Cardiac muscle cell (in vitro differentiated cells and primary cell): ENCODE measurements around the gene TTC36. TPM values are rescaled to one million over a fixed set of nuclear protein-coding genes. Genes with fewer than 3 reads are reported as not detected.

ENCODE experiments used
- DNase-seq, 2 donors: peaks; one replicate each; pipeline versions ENCODE4 v3.0.0 to v3.0.0-alpha.2; 2010 to 2017; ENCODE audit warnings: low read depth in 1 of 2, low spot score in 1 of 2
- H3K27ac ChIP-seq: fragments of 200-600 bp; sonication (generic); 2 replicates; pipeline ENCODE4 v1.5.1; 2016
- H3K27me3 ChIP-seq: fragments of 200-600 bp; sonication (generic); 2 replicates; pipeline ENCODE4 v1.6.0; 2016; ENCODE audit warnings: control low read depth
- H3K36me3 ChIP-seq: fragments of 200-600 bp; sonication (generic); 2 replicates; pipeline ENCODE4 v1.5.1; 2016; ENCODE audit warnings: control low read depth
- H3K4me1 ChIP-seq: fragments of 200-600 bp; sonication (generic); 2 replicates; pipeline ENCODE4 v1.8.1; 2017; ENCODE audit warnings: low read depth, mild to moderate bottlenecking, mixed run types
- H3K4me3 ChIP-seq: fragments of 200-600 bp; sonication (generic); 2 replicates; pipeline ENCODE4 v1.5.1; 2016; ENCODE audit warnings: mild to moderate bottlenecking
- H3K9me3 ChIP-seq: fragments of 200-600 bp; sonication (generic); 2 replicates; pipeline ENCODE4 v1.5.1; 2017; ENCODE audit warnings: low read depth, mild to moderate bottlenecking, control low read depth
- polyA plus RNA-seq: library from polyadenylated mRNA; unstranded; fragments of >200 nt; fragmentation: Nextera tagmentation; extraction: Ambion mirVana; gene quantifications from 2 replicates; pipeline ENCODE4 v1.2.1, GENCODE V29; 2016
- total RNA-seq: library from RNA; depleted of rRNA; stranded (reverse); fragments of >200 nt; gene quantifications from 2 replicates; pipeline ENCODE4 v1.2.3, GENCODE V29; 2016
- TF ChIP-seq, protein P1 (sequence below): IDR thresholded peaks from 2 replicates; pipeline ENCODE4 v1.5.1; 2012; ENCODE audit warnings: low read depth, mild to moderate bottlenecking, low read length

TTC36 gene
- total and polyA plus RNA-seq, 2 experiments from 2014 or later: 5.6 to 8.2 TPM

DNA sequence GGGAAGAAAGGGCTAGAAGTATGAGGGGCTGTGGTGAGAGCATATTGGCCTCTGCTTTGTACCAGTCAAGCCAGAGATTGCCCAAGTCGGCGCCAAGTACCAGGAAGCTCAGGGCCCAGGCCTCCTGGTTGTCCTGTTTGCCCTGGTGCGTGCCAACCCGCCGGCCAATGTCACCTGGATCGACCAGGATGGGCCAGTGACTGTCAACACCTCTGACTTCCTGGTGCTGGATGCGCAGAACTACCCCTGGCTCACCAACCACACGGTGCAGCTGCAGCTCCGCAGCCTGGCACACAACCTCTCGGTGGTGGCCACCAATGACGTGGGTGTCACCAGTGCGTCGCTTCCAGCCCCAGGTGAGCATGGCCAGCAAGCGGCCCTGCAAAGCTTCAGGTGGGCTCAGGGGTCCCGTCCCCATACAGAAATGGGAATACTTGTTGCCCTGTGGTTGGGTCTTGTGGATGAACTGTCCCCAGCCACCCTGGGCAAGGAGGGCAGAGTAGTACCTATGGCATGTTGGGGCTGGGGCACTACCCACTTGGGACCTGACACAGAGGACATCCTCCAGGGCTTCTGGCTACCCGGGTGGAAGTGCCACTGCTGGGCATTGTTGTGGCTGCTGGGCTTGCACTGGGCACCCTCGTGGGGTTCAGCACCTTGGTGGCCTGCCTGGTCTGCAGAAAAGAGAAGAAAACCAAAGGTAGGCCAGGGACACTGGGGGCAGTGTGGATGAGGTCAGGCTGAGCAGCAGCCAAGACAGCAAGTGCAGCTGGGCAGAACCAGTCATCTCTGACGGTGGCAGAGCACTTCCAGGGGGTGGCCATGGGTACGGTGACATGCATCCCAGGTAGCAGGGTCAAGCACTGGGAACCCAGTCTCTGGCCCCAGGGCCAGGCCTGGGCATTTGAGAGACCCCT, 5.8 kb downstream of the TTC36 start:
- no peaks in the 10 kb centered on the region for H3K9me3 ChIP-seq
- H3K27ac ChIP-seq: no peak overlapping the region
- no peak overlapping the region for H3K4me3 ChIP-seq
- TF ChIP-seq, protein P1, sequence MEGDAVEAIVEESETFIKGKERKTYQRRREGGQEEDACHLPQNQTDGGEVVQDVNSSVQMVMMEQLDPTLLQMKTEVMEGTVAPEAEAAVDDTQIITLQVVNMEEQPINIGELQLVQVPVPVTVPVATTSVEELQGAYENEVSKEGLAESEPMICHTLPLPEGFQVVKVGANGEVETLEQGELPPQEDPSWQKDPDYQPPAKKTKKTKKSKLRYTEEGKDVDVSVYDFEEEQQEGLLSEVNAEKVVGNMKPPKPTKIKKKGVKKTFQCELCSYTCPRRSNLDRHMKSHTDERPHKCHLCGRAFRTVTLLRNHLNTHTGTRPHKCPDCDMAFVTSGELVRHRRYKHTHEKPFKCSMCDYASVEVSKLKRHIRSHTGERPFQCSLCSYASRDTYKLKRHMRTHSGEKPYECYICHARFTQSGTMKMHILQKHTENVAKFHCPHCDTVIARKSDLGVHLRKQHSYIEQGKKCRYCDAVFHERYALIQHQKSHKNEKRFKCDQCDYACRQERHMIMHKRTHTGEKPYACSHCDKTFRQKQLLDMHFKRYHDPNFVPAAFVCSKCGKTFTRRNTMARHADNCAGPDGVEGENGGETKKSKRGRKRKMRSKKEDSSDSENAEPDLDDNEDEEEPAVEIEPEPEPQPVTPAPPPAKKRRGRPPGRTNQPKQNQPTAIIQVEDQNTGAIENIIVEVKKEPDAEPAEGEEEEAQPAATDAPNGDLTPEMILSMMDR: no peak
- H3K27me3 ChIP-seq: no peaks in the 10 kb centered on the region
- no peaks in the 10 kb centered on the region for H3K4me1 ChIP-seq
- no peaks in the 10 kb centered on the region for H3K36me3 ChIP-seq
- no peak for DNase-seq

DNA sequence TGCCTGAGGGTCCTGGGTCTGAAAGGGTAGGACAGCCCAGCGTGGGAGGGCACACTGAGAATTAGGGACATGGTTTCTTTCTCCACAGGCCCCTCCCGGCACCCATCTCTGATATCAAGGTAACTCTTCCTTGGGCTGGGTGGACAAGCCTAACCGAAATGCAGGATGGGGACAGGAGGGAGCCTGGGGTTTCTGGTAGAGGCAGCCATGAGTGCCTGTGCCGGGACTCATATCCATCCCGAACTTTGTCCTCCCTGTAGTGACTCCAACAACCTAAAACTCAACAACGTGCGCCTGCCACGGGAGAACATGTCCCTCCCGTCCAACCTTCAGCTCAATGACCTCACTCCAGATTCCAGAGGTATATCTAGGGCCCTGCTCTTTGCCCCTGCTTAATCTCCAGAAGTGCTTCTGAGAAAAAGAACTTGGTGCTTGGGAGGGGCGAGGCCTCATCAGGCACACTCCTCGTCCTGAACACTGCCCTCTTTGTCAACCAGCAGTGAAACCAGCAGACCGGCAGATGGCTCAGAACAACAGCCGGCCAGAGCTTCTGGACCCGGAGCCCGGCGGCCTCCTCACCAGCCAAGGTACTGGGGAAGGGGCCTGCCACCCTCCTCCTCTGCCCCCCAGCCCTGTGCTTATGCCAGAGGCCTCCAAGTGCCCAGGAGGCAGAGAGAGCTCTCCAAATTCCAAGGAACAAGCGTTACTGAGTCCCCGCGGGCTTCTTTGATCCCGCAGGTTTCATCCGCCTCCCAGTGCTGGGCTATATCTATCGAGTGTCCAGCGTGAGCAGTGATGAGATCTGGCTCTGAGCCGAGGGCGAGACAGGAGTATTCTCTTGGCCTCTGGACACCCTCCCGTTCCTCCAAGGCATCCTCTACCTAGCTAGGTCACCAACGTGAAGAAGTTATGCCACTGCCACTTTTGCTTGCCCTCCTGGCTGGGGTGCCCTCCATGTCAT, 6.8 kb downstream of the TTC36 start:
- Histone ChIP-seq H3K27ac (no peak overlapping the region), H3K4me3 (no peak overlapping the region), H3K27me3 (no peaks in the 10 kb centered on the region), H3K4me1 (no peaks in the 10 kb centered on the region), H3K9me3 (no peaks in the 10 kb centered on the region), H3K36me3 (no peaks in the 10 kb centered on the region)
- no peak for DNase-seq
- TF ChIP-seq, protein P1: no peak

DNA sequence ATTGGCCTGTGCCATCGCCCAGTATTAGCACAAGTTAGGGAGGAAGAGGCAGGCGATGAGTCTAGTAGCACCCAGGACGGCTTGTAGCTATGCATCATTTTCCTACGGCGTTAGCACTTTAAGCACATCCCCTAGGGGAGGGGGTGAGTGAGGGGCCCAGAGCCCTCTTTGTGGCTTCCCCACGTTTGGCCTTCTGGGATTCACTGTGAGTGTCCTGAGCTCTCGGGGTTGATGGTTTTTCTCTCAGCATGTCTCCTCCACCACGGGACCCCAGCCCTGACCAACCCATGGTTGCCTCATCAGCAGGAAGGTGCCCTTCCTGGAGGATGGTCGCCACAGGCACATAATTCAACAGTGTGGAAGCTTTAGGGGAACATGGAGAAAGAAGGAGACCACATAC, 8.0 kb downstream of the TTC36 start:
- no peaks in the 10 kb centered on the region for H3K4me1 ChIP-seq
- TF ChIP-seq, protein P1: no peak
- no peaks in the 10 kb centered on the region for H3K9me3 ChIP-seq

DNA sequence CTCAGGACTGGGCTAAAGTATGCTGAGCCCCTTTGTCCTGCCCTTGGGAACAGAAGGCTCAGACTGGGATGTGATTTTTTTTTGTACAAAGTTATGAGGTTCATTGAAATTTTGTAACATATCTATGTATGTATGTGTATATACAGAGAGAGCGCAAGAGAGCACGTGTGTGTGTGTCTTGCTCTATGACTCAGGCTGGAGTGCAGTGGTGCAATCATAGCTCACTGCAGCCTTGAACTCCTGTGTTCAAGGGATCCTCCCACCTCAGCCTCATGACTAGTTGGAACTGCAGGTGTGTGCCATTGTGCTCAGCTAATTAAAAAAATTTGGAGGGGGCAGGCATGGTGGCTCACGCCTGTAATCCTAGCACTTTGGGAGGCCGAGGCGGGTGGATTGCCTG, 9.5 kb downstream of the TTC36 start:
- no peaks in the 10 kb centered on the region for H3K36me3 ChIP-seq
- TF ChIP-seq, protein P1: no peak
- no peak overlapping the region for H3K27ac ChIP-seq
- no peaks in the 10 kb centered on the region for H3K27me3 ChIP-seq
- H3K4me3 ChIP-seq: no peak overlapping the region
- H3K4me1 ChIP-seq: no peaks in the 10 kb centered on the region
- no peak for DNase-seq
- no peaks in the 10 kb centered on the region for H3K9me3 ChIP-seq

More for the DNA sequence above, 8.0 kb downstream of the TTC36 start:
- no peak for DNase-seq
- Histone ChIP-seq H3K27ac (no peak overlapping the region), H3K27me3 (no peaks in the 10 kb centered on the region), H3K36me3 (no peaks in the 10 kb centered on the region), H3K4me3 (no peak overlapping the region)

DNA sequence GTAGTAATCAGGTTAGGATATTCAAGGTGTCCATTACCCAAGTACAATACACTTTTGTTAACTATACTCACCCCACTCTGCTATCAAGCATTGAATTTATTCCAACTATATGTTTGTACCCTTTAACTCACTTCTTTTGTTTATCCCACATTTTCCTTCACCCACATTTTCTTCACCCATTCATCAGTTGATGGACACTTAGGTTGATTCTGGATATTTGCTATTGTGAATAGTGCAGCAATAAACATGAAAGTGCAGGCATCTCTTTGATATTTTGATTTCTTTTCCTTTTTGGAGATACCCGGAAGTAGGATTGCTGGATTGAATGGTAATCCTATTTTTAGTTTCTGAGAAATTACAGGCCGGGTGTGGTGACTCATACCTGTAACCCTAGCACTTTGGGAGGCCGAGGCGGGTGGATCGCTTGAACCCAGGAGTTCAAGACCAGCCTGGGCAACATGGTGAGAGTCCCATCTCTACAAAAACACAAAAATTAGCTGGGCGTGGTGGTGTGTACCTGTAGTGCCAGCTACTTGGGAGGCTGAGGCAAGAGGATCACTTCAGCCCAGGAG, 10.2 kb downstream of the TTC36 start:
- Histone ChIP-seq H3K9me3 (no peaks in the 10 kb centered on the region), H3K36me3 (no peaks in the 10 kb centered on the region), H3K27me3 (no peaks in the 10 kb centered on the region), H3K27ac (no peak overlapping the region), H3K4me1 (no peaks in the 10 kb centered on the region), H3K4me3 (no peak overlapping the region)
- DNase-seq: no peak
- TF ChIP-seq, protein P1: no peak
